GM18508 (cell line): ENCODE results near the gene IRS1.

Experiments
- ATAC-seq: cut with Tn5 transposase; IDR thresholded peaks from one replicate; pipeline ENCODE4 v1.9.1; 2021; ENCODE audit warnings: moderate number of reproducible peaks; ENCODE audit not compliant: insufficient read depth, unreplicated experiment

Gene IRS1

DNA sequence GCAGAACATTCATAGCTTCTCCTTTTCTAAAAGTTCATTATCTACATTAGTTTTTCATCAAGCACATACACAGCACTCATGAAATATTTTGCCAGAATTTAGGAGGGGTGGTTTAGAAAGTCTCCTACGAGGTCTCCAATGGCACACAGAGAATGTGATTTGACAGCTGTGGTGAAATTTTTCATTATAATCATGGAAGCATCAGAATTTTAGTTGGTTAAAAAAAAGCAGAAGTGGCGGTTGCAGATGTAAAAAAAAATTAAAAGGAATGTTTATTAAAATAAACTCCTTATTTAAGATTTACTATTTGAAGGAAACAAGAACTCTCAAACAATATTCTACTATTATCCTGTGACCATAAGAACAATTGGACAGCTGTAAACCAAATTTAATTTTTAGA is 25.4 kb upstream of the IRS1 start:
- no peak for ATAC-seq

DNA sequence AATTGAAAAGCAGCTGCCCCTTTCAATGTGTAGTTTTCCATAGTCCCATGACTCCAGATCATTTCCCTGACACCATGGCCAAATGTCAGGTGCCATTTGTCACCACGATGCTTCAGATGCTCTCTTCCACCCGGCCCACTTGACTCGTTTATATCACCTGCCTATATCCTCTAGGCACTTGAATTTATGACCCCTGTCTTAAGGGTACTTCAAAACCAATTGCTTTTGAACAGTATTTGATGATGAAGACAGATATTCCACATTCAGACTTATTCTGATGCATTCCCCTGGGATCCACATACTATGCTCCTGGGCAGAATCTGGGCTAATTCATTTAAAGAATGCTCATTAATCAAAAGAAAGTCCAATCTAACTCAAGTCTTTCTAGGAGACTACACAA is 19.3 kb upstream of the IRS1 start:
- no peak for ATAC-seq

DNA sequence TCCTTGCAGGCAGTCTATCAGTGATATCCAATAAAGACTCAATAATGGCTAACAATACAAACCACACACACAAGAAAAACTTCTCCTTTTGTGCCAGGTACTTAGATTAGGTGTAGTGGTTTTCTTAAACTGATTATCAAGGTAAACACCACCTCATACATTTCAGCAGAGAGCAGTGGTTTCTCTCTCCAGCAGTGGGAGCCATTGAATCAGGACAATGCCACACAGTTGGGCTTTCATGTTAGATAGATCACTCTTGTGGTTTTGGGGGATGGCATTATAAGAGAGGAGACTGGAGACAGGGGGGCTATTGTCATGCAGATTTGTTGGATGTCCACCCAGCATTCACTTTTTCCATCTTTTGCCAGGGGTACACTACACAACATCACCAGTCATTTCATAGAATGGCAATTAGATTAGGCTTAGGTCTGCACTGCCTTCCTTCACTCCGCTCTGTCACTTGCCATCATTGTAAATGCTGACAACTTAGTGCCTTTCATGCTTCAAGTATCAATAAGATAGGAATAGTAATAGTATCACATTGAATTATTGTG is 13.6 kb upstream of the IRS1 start:
- ATAC-seq: no peak

DNA sequence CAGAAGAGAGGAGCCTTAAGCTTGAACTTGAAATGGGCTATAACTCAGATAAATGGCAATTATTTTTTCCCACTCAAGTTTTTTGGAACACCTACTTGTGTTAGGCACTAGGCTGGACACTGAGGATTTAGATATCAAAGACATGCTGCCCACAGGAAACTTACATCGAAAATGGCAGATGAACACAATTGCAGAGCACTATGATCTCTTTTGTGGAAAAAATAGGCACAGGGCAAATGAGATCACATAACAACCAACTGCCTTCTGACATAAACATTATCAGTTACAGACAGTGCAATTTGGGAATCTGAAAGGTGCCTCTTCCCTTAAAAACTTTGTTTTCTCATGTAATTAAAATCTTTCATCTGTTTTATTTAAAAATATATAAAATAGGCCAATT is 3.8 kb upstream of the IRS1 start:
- no peak for ATAC-seq

DNA sequence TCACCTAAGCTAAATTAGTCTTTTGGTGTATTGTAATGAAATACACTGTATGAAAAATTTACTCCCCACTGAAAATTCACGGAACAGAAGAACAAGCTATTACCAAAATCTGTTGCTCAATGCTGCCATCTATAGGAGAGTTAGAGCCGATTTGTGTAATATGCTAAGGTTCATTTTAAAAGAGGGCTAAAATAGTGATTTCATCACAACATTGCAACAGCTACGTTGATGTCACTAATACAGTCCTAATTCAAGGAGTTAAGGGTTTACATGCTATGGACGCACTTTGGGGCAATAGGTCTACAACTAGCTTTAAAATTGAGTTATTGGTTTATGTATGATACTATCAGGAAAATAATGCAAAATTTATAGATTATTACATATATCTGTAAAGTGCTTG is 3.0 kb upstream of the IRS1 start:
- ATAC-seq: no peak

DNA sequence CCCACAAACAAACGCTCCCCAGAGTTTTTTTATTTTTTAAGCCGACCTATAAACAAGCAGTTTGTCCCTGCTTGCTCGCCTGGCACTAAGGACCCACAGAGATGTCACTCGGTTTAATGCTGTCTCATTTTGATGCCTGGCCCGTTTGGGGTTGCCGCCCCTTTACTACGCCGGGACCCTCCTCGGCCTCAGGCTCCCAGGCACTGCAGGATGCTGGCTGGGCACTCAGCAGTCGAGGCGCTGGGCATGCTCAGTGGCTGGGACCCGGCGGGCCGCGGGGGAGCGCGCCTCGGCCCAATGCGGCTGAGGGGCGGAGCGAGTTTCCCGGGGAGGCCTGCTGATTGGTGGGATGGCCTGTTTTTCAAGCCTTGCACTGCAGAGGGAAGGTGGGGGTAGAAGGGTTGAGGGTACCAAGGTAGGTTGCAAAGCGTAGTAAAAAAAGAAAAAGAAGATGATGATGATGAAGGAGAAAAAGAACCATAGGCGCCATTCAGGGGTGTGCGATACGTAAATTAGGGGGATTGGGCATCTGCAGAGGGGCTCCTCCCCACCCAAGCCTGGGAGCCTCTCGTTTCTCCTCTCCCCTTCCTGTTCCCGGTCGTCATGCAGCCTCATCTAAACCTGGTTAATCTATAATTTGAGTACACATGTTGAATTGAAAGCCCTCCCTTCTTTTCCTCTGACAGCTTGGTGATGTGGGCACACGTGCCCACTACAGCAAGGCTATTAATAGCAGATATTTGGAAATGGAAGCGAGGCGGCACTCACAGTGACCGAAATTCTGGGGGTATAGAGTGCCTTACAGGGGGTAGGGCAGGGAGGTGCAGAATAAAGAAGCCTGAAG is 1.5 kb upstream of the IRS1 start:
- ATAC-seq: peak; percentile 83

DNA sequence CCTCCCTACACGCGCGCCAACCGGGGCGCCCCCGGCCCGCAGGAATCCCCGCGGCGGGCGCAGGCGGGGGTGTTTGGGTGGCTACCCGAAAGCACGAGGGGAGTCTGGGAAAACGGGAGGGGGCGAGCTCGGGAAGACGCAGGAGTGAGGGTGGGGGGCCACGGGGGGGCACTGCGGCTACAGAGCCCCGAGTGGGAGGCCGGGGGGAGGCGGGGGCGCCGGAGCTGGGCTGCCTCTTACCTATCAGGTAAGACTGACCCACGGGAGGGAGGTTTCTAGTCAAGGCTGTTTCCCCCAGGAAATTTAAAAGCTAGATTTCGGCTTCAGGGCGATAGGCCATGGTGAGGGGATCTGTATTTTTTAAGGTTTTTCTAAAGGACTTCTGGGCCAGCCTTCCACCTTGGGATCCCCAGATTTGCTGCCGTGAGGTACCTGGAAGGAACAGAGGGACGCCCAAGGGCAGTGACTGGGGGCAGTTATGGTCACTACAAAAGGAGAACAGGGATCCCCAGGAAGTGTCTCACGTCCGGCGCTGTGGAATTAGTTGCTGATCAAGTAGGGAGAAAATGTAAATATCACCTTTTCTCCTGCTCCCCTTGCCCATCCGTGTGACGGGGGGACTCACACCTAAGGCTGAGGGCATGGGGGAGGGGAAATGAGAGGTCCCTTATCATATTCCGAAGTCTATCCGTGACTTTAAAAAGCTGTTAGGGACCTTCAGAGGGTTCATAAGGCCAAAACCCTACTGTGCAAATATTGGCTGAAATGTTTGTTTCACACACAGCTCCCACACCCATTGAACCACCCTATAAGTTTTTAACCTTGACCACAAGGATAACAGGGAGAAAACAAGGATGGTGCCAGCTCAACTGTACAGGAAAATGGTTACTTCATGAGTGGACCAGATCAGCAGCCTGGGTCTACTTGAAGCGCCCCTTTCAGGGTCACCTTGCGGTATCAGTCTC is 638 bp upstream of the IRS1 start:
- no peak for ATAC-seq

DNA sequence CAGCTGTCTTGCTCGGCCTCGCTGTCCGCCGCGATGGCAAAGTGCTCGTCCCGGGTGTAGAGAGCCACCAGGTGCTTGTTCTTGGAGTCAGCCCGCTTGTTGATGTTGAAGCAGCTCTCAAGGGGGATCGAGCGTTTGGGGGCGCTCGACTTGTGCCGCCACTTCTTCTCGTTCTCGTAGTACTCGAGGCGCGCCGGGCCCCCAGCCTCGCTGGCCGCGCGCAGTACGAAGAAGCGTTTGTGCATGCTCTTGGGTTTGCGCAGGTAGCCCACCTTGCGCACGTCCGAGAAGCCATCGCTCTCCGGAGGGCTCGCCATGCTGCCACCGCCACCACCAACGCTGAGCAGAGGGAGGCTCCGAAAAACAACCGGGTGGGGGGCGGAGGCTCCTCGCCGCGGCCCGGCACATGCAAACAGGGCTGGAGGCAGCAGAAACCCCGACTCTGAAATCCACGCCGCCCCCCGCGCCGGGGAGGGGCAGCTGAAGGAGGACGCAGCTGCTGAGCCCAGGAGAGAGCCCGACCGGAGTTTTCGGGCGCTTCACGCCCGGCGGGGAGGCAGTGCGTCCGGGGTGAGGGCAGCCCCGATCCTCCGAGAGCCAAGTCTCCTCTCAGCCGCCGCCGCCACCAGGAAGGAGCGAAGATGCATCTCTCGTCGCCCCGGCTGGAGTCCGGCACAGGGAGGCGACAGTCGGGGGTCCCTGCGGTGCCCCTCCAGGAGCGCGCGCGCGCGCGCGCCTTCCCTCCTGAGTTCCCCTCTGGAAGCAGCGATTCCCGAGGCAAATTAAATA is 1.0 kb downstream of the IRS1 start:
- no peak for ATAC-seq

DNA sequence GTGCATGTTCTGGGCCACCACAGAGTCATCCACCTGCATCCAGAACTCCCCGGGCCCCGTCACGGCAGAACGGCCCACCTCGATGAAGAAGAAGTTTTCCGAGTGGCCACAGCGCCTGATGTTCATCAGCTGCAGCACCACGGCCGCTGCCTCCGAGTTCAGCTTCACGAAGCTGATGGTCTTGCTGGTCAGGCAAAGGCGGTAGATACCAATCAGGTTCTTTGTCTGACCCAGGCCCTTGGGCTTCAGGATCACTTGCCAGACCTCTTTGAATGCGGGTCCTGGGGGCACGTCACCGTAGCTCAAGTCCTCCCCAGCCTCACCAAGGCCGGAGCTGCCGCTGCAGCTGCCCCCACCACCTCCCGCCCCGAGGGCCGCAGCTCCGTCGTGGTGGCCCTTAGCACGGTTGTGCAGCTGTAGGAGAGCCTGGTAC is 1.6 kb downstream of the IRS1 start:
- no peak for ATAC-seq

DNA sequence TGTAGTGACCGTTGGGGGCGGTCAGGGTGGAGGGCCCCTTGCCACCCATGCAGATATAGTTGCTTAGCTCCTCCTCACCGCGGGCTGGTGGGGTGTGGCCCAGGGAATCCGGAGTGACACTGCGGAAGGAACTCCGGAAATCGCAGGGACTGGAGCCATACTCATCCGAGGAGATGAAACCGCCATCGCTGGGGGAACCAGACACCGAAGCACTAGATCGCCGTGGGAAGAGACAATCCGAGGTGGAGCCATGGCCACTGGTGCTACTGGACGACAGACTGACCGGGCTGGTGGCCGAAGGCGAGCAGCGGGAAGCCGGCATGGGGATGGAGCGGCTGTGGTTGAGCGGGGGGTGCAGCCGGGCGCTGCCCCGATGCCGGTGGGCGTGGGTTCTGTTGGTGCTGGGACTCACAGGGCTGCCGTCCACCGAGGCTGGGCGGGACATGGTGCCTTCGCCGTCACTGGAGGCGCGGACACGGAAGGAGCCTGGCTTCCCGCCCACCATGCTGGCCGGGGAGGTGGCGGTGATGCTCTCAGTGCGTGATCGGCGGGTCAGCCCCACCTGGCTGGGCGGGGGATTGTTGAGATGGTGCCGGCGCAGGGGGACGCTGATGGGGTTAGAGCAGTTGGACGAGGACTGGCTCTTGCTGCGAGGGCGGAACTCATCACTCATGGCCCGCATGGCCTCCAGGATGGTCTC is 2.2 kb downstream of the IRS1 start:
- no peak for ATAC-seq

DNA sequence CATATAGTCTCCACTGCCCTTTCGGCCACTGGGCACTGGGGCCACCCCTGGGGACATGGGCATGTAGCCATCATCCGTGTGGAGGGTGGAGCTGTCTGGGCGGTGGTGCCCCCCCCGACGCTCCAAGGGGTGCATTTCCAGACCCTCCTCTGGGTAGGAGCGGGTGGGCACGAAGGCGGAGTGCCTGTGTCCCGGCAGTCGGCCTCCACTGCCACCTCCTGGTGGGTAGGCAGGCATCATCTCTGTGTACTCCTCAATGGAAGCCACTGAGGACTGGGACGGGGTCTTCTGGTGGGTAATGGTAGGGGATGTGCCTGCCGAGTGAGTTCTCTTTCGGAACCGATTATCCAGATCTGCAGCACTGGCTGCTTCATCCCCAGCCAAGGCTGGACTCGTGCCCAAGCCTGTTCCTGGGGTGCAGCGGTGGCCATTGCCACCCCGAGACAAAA is 2.8 kb downstream of the IRS1 start:
- ATAC-seq: no peak

DNA sequence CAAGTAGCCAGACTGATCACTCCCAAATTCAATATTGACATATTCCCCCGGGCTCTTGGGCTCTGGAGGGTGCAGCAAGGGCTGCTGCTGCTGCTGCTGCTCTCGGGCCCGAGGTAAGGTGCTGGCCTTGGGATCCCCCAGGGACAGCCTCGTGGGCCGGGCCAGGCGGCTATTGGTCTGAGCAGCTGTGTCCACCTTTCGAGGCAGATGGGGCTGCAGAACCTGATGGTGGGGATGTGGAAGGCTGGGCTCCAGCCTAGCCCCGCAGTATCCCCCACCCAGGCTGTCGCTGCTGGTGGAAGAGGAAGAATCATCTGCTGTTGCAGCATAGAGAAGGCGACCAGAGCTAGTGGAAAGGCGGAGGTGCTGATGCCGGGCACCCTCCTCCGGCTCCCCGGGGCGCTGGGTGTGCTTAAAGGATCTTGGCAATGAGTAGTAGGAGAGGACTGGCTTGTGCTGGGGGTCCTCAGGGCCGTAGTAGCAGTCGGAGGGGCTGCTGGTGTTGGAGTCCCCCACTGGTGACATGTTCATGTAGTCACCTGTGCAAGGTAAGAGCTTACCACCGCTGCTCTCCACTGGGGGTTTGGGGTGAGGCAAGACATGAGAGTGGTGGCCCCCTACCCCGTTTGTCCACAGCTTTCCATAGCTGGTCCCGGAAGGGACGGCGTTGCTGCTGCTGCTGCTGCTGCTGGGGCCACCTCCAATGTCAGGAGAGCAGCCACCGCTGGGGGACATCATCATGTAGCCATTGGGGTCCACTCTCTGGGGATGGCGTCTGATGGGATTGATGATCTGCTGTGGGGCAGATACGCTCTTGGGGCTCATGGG is 3.4 kb downstream of the IRS1 start:
- no peak for ATAC-seq

DNA sequence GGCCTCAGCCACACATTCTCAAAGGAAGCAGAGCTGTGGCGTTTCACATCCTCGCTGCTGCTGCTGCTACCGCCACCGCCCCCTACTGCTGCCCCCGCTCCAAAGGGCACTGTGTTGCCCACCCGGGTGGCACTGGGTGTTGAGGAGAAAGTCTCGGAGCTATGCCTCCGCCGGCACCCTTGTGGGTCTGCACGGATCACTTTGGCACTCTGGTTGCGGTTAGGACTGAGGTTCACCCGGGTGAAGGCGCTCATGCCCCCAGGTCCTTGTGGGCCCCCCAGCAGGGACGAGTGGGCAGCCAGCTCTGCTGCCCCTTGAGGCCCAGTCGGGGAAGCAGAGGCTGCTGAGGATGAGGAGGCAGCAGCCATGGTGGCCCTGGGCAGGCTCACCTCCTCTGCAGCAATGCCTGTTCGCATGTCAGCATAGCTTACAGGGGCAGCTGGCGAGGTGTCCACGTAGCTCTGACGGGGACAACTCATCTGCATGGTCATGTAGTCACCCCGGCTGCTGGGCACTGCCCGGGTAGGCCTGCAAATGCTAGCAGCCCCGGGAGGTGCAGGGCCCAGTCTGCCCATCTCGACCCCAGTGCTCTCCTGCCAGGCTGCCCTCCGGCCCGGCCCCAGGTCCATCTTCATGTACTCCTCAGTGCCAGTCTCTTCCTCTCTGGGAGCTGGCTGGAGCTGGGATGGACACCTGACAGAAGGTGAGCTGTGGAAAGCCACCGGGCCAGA is 4.2 kb downstream of the IRS1 start:
- ATAC-seq: no peak

DNA sequence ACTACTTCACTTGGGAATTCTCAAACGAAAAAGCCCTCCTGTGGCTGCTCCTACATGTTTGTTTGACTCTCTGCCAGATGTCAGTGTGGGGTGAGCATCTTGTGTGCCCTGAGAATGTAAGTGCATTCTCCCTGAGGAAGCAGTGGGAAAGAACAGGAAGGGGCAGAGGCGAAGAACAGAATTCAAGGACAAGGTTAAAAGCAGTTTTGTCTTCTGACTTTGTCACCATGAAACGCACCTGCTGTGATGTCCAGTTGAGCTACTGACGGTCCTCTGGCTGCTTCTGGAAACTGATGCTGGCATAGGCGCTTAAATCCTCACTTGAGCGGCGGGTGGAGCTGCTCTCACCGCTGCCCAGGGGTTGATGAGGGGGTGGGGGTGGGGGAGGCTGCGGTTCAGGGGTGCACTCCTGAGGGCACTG is 4.9 kb downstream of the IRS1 start:
- no peak for ATAC-seq

DNA sequence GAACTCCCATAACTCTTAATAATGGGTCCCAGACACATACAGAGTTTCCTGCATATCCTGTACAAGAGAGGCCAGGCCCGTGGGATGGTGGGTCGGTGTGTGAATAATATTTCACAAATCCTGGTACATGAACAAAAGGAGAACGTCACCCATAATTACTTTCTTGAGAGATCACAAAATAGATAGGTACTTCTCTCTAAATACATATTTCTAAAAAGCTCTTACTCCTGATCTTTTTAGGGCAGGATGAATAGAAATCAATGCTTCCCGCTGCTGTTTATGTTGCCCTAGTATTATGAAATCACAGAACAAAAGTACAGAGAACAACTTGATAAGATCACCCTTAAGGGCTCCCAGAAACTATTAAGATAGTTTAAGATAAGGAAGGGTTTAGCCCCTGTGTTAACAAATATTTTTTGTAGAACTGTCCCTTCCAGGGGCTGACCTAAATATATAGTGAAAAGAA is 5.4 kb downstream of the IRS1 start:
- ATAC-seq: no peak

DNA sequence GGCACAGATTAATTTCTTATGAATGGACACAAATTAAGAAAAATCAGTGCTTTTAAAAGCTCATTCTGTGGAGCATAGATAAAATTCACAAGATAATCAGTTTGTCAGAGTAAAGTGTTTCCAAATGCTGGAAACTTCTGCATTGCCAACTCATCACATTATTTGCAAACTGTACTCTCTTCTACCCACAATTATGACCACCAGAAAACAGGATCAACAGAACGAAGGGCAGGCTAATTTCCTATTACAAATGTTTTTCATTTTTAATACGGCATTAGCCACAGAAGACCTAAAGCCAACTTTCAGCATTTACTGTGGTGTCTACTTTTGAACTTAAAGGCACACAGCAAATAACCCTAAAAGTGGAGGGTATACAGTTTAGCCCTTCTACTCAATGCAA is 6.0 kb downstream of the IRS1 start:
- ATAC-seq: no peak

DNA sequence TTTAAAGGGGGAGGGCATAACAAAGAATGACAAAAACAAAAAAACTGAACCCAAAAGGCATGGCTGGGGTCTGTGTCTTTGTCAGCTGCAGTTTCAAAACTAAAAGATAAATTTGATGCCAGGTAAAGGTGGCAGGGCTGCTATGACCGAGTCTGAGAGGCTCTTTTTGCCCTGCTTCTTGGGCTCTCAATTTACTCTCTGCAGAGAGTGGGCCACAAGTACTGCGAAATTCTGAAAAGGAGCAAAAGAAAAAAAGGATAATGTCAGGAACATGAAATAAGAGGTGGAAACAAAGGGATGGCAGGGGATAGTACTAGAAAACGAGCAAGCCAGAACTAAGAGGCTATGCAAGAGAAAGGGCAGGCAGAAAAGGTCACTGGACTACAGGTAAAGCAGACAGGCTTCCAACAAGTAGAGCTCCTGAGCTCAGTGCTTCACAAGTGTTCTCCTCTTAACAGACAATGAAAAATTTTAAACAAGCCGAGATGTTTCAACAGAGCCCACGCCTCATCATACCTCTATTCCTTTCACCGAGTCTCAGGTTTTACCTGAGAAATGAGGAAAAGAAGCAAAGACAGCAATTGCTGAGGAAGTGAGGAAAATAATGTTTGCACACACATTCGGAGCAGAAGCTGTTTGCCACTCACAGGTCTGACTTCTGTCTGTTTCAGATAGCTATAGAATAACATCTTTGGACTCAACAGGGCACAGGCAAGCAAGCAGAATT is 7.3 kb downstream of the IRS1 start:
- no peak for ATAC-seq
